ENCODE measurements around the gene CDK15. TPM values are rescaled to one million over a fixed set of nuclear protein-coding genes. Genes with fewer than 3 reads are reported as not detected.
A peak's percentile ranks its signal among the peaks of the same experiment; 100 is the strongest.

The CDK15 gene
- total RNA-seq, 1 donor from 2014 or later = not detected

- H3K4me1 Mint-ChIP-seq = peaks cover 23% of the 10 kb centered on the region
- intact Hi-C loops (cut with micrococcal nuclease) = loop anchor here (2.0 to 10.0 kb wide), 6 partner anchors 252 to 1253 kb away; partner anchors contain the start of genes FZD7, NOP58 and SGO2
- no peaks in the 10 kb centered on the region for H3K9me3 Mint-ChIP-seq
- no peak for DNase-seq
- peak overlapping the region; percentile 79 for H3K27ac Mint-ChIP-seq
- H3K27me3 Mint-ChIP-seq = peaks cover 20% of the 10 kb centered on the region
- H3K4me3 Mint-ChIP-seq = peak overlapping the region; percentile 95
- peaks cover 3% of the 10 kb centered on the region for H3K36me3 Mint-ChIP-seq (ENCODE audit: low read depth)
Observed at GRCh38 chr2:201779901-201780673, 26.2 kb upstream of the CDK15 start.

DNA sequence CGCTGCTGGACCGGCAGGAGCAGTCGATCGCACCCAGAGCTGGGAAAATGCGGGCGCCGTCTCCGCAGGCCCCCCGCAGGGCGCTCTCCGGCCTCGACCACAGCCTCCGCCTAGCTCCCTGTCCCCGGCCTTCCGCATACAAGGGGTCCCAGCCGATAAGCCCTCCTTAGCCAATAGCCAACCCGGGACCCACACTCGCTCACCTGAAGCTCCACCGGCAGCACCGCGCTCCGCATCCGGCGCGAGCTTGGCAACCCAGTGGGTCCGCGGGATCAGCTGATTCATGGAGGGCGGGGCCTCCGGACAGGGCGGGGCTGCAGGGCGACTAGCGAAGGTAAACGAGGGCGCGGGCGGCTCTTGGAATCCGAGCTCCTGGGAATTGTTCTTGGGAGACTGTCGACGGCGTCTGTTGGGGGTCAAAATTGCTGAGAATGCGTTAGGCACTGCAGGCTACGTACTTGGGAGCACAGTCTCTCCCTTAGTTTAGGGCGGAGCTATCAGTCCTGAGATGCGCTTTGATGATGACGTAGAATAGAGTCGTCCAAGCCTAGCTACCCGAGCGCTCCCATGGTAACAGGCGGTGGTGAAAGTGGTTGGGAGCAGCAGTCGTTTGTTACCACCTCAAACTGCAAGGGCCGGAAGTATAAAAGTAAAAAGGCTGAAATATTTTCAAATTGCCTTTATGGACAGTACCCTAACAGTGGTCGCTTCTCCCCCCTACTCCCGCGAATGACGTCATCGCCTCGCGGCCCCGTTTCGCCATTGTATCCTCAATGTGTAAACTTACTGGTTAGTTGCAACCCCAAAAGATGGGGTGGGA is 25.5 kb upstream of the CDK15 start, which contains the start of gene ALS2:
Gene ALS2, minus strand, starts transcription at position 260 of the 820 bp plus-strand sequence. CDS start 12,048 bp downstream, outside the sequence.
- intact Hi-C loops (cut with micrococcal nuclease) = loop anchor here (1.0 to 10.0 kb wide), 8 partner anchors 139 to 1254 kb away; partner anchors contain the start of genes FZD7, NOP58, SGO2 and STRADB
- H3K36me3 Mint-ChIP-seq (ENCODE audit: low read depth) = peaks cover 3% of the 10 kb centered on the region
- peak; percentile 99 for DNase-seq

DNA sequence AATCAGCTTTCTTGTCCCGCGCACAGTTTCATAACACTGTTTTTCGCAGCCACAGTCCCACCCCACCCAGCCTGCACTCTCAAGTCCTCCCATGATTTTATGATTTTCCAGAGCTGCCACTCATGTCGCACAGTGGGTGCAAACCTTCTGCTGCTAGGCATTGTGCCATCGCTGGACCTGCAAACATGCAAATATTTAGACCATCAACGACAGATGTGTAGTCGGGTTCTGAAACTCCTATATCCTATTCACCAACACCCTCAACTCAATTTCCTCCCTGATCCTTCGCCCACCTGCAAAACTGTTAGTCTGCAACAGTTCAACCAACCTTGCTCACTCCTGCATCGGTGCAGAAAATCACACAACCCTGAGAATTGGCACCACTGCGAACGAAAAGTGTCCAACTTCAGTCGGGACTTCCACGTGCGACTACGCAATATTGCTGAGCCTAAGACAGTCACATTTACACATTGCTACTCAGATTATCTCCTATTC is 24.7 kb upstream of the CDK15 start:
- Mint-ChIP-seq H3K27me3 (peaks cover 20% of the 10 kb centered on the region), H3K9me3 (no peaks in the 10 kb centered on the region), H3K4me1 (peaks cover 22% of the 10 kb centered on the region), H3K27ac (peak overlapping the region; percentile 92), H3K36me3 (ENCODE audit: low read depth) (peaks cover 3% of the 10 kb centered on the region), H3K4me3 (peak overlapping the region; percentile 95)
- intact Hi-C loops (cut with micrococcal nuclease) = loop anchor here (1.0 to 10.0 kb wide), 8 partner anchors 139 to 1254 kb away; partner anchors contain the start of genes FZD7, NOP58, SGO2 and STRADB
- DNase-seq = peak; percentile 66

More for the DNA sequence above, 25.5 kb upstream of the CDK15 start, which contains the start of gene ALS2:
- Mint-ChIP-seq H3K9me3 (no peaks in the 10 kb centered on the region), H3K4me1 (peaks cover 22% of the 10 kb centered on the region), H3K4me3 (peak within 1 kb of the TSS; percentile 95), H3K27me3 (peaks cover 20% of the 10 kb centered on the region), H3K27ac (peak within 1 kb of the TSS; percentile 92)

DNA sequence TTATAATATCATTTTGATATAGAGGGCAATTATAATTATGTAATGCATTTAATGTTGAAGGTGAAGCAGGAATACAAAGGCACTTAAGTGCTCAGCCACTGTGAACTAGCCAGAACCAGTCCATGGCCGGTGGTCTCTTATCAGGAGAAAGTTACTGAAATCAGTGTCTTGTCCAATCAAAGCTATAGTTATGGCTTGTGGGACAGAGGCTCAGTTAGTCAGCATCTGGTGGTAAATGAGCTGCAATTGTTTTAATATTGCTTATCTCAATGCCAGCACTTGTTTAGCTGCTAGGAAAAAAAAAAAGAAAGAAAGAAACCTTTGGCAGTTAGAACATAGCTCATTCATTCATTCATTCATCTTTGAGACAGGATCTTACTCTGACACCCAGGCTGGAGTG is 21.8 kb upstream of the CDK15 start:
- Mint-ChIP-seq H3K27me3 (peaks cover 30% of the 10 kb centered on the region), H3K36me3 (ENCODE audit: low read depth) (peaks cover 3% of the 10 kb centered on the region), H3K4me3 (no peak overlapping the region), H3K9me3 (no peaks in the 10 kb centered on the region), H3K27ac (no peak overlapping the region), H3K4me1 (peaks cover 16% of the 10 kb centered on the region)
- intact Hi-C loops (cut with micrococcal nuclease) = loop anchor here (5.0 to 10.0 kb wide), 5 partner anchors 248 to 1257 kb away; partner anchors contain the start of genes FZD7, NOP58 and SGO2
- DNase-seq = no peak

- intact Hi-C loops (cut with micrococcal nuclease) = loop anchor here (10.0 kb wide), 1 partner anchor 390 kb away; no protein-coding TSS in a partner anchor
- peaks cover 3% of the 10 kb centered on the region for H3K36me3 Mint-ChIP-seq (ENCODE audit: low read depth)
Observed at GRCh38 chr2:201785135-201785534, 21.2 kb upstream of the CDK15 start.

GRCh38 chr2:201786471-201786870 is 19.9 kb upstream of the CDK15 start:
- no peaks in the 10 kb centered on the region for H3K9me3 Mint-ChIP-seq

More at GRCh38 chr2:201785135-201785534, 21.2 kb upstream of the CDK15 start:
- H3K9me3 Mint-ChIP-seq = no peaks in the 10 kb centered on the region
- DNase-seq = no peak
- H3K4me1 Mint-ChIP-seq = peaks cover 12% of the 10 kb centered on the region
- peaks cover 28% of the 10 kb centered on the region for H3K27me3 Mint-ChIP-seq
- H3K4me3 Mint-ChIP-seq = no peak overlapping the region
- no peak overlapping the region for H3K27ac Mint-ChIP-seq

GRCh38 chr2:201788371-201788770 is 18.0 kb upstream of the CDK15 start:
- H3K27me3 Mint-ChIP-seq = peaks cover 20% of the 10 kb centered on the region
- H3K9me3 Mint-ChIP-seq = no peaks in the 10 kb centered on the region
- H3K4me3 Mint-ChIP-seq = no peak overlapping the region
- H3K36me3 Mint-ChIP-seq (ENCODE audit: low read depth) = no peaks in the 10 kb centered on the region
- no peaks in the 10 kb centered on the region for H3K4me1 Mint-ChIP-seq
- intact Hi-C loops (cut with micrococcal nuclease) = loop anchor here (10.0 kb wide), 1 partner anchor 386 kb away; no protein-coding TSS in a partner anchor
- DNase-seq = no peak
- H3K27ac Mint-ChIP-seq = no peak overlapping the region

More at GRCh38 chr2:201786471-201786870, 19.9 kb upstream of the CDK15 start:
- Mint-ChIP-seq H3K27ac (no peak overlapping the region), H3K36me3 (ENCODE audit: low read depth) (no peaks in the 10 kb centered on the region), H3K27me3 (peaks cover 32% of the 10 kb centered on the region), H3K4me1 (peaks cover 6% of the 10 kb centered on the region), H3K4me3 (no peak overlapping the region)
- intact Hi-C loops (cut with micrococcal nuclease) = loop anchor here (10.0 kb wide), 1 partner anchor 388 kb away; no protein-coding TSS in a partner anchor
- DNase-seq = no peak

- H3K4me3 Mint-ChIP-seq = no peak overlapping the region
- H3K27me3 Mint-ChIP-seq = peaks cover 17% of the 10 kb centered on the region
- no peak overlapping the region for H3K27ac Mint-ChIP-seq
- intact Hi-C loops (cut with micrococcal nuclease) = loop anchor here (10.0 kb wide), 1 partner anchor 385 kb away; no protein-coding TSS in a partner anchor
- no peaks in the 10 kb centered on the region for H3K4me1 Mint-ChIP-seq
- DNase-seq = no peak
- H3K36me3 Mint-ChIP-seq (ENCODE audit: low read depth) = no peaks in the 10 kb centered on the region
- no peaks in the 10 kb centered on the region for H3K9me3 Mint-ChIP-seq
Observed at GRCh38 chr2:201789395-201789794, 16.9 kb upstream of the CDK15 start.

GRCh38 chr2:201790291-201790690 is 16.0 kb upstream of the CDK15 start:
- no peak for DNase-seq
- Mint-ChIP-seq H3K27ac (no peak overlapping the region), H3K36me3 (ENCODE audit: low read depth) (no peaks in the 10 kb centered on the region), H3K9me3 (no peaks in the 10 kb centered on the region), H3K27me3 (peaks cover 17% of the 10 kb centered on the region), H3K4me3 (no peak overlapping the region), H3K4me1 (no peaks in the 10 kb centered on the region)
- intact Hi-C loops (cut with micrococcal nuclease) = no loop called here

DNA sequence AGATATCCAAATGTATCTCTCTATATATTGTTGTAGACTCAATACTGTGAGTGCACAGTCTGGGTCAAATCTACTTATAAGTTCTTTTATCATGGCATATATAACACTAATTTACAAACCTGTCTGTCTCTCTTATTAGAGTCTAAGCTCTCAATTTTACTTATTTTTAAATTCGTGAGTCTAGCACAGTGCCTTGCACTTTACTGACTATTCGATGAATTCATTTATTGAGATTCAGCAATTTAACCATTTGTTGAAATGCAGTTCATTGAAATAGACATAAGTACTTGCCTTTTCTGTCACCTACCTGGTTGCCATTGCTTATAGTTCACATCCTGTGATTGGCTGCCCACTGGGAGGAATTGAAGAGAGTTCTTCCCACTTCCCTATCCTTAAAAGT is 15.3 kb upstream of the CDK15 start:
- no peaks in the 10 kb centered on the region for H3K36me3 Mint-ChIP-seq (ENCODE audit: low read depth)
- H3K4me1 Mint-ChIP-seq = no peaks in the 10 kb centered on the region
- no peak overlapping the region for H3K4me3 Mint-ChIP-seq
- peaks cover 17% of the 10 kb centered on the region for H3K27me3 Mint-ChIP-seq
- no peak for DNase-seq
- no peaks in the 10 kb centered on the region for H3K9me3 Mint-ChIP-seq
- intact Hi-C loops (cut with micrococcal nuclease) = no loop called here
- H3K27ac Mint-ChIP-seq = no peak overlapping the region

DNA sequence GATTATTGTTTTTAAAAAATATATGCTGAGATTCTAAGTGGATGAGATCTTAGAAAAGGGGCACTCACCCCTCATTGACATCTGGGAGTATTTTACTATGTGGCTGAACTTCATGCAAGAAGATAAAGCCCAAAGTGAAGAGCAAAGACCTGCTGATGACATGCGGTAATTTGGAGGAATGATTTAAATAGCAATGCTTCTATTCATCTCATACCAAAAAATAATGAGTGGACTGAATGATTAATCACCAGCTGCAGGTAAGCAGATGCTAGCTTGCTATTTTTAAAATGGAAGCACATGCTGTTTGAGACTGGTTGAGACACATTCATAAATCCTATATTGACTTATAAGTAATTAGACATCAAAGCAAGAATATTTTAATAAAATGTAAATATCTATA is 12.7 kb upstream of the CDK15 start:
- peaks cover 9% of the 10 kb centered on the region for H3K27me3 Mint-ChIP-seq
- H3K4me1 Mint-ChIP-seq = peaks cover 2% of the 10 kb centered on the region
- H3K27ac Mint-ChIP-seq = no peak overlapping the region
- no peaks in the 10 kb centered on the region for H3K9me3 Mint-ChIP-seq
- intact Hi-C loops (cut with micrococcal nuclease) = no loop called here
- no peaks in the 10 kb centered on the region for H3K36me3 Mint-ChIP-seq (ENCODE audit: low read depth)
- no peak for DNase-seq
- no peak overlapping the region for H3K4me3 Mint-ChIP-seq

- Mint-ChIP-seq H3K4me3 (no peak overlapping the region), H3K27me3 (peaks cover 9% of the 10 kb centered on the region), H3K9me3 (no peaks in the 10 kb centered on the region), H3K27ac (no peak overlapping the region), H3K4me1 (peaks cover 2% of the 10 kb centered on the region), H3K36me3 (ENCODE audit: low read depth) (no peaks in the 10 kb centered on the region)
- DNase-seq = no peak
- intact Hi-C loops (cut with micrococcal nuclease) = no loop called here
Observed at GRCh38 chr2:201794294-201794693, 12.0 kb upstream of the CDK15 start.

Measured in activated CD4-positive, alpha-beta T cell treated with anti-CD3 and anti-CD28 coated beads, Interleukin-2, amount 10 ng/mL, durations not matched to agents 24 days and 14 days (primary cell).